Measurements from ENCODE around the gene TTC7B.

Gene TTC7B

GRCh38 chr14:90580377-90581335 lies 235.6 kb downstream of the TTC7B start:
- Histone ChIP-seq H3K9me3 (no peaks in the 10 kb centered on the region), H3K36me3 (peaks cover 6% of the 10 kb centered on the region; the same call in 1 of the 2 replicates), H3K4me3 (ENCODE audit: low read depth, low read length) (no peak overlapping the region), H3K4me1 (peaks cover 3% of the 10 kb centered on the region; the same call in 1 of the 2 replicates), H3K27me3 (no peaks in the 10 kb centered on the region)
- TF ChIP-seq CTCF (IDR thresholded peaks at IDR 0.05; ENCODE audit: low read depth, low read length): no peak
- peak; percentile 60 for DNase-seq

GRCh38 chr14:90579816-90580215 lies 236.4 kb downstream of the TTC7B start:
- TF ChIP-seq CTCF (IDR thresholded peaks at IDR 0.05; ENCODE audit: low read depth, low read length): no peak
- Histone ChIP-seq H3K27me3 (no peaks in the 10 kb centered on the region), H3K36me3 (peaks cover 6% of the 10 kb centered on the region; the same call in 1 of the 2 replicates), H3K4me3 (ENCODE audit: low read depth, low read length) (no peak overlapping the region), H3K4me1 (peaks cover 5% of the 10 kb centered on the region), H3K9me3 (no peaks in the 10 kb centered on the region)
- no peak for DNase-seq

DNA sequence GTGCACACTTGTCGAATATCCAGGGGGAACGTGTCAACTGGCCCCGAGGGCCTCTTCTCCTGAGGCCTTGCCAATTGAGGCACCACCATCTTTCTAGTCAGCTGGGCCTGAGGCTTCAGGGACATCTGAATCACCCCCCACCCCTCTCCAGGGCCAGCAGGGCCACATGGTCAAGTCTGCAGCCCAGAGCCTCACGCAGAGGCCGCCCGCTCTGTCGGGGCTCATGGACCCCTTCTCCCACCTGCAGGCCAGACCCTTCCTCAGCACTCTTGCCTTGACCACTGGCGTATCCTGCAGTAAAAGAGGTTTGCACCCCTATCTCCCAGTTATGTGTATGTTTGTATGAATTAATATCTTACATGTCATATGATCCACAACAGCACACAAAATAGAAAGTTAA lies 237.1 kb downstream of the TTC7B start:
- DNase-seq: no peak
- peaks cover 11% of the 10 kb centered on the region for H3K4me1 ChIP-seq
- H3K9me3 ChIP-seq: no peaks in the 10 kb centered on the region
- no peak overlapping the region for H3K4me3 ChIP-seq (ENCODE audit: low read depth, low read length)
- no peak for TF ChIP-seq CTCF (IDR thresholded peaks at IDR 0.05; ENCODE audit: low read depth, low read length)
- peaks cover 6% of the 10 kb centered on the region; the same call in 1 of the 2 replicates for H3K36me3 ChIP-seq
- H3K27me3 ChIP-seq: no peaks in the 10 kb centered on the region

GRCh38 chr14:90578283-90578985 lies 237.8 kb downstream of the TTC7B start:
- no peak for TF ChIP-seq CTCF (IDR thresholded peaks at IDR 0.05; ENCODE audit: low read depth, low read length)
- H3K4me3 ChIP-seq (ENCODE audit: low read depth, low read length): no peak overlapping the region
- DNase-seq: peak; percentile 36
- no peaks in the 10 kb centered on the region for H3K27me3 ChIP-seq
- peaks cover 17% of the 10 kb centered on the region for H3K4me1 ChIP-seq
- no peaks in the 10 kb centered on the region for H3K9me3 ChIP-seq
- peaks cover 6% of the 10 kb centered on the region; the same call in 1 of the 2 replicates for H3K36me3 ChIP-seq

DNA sequence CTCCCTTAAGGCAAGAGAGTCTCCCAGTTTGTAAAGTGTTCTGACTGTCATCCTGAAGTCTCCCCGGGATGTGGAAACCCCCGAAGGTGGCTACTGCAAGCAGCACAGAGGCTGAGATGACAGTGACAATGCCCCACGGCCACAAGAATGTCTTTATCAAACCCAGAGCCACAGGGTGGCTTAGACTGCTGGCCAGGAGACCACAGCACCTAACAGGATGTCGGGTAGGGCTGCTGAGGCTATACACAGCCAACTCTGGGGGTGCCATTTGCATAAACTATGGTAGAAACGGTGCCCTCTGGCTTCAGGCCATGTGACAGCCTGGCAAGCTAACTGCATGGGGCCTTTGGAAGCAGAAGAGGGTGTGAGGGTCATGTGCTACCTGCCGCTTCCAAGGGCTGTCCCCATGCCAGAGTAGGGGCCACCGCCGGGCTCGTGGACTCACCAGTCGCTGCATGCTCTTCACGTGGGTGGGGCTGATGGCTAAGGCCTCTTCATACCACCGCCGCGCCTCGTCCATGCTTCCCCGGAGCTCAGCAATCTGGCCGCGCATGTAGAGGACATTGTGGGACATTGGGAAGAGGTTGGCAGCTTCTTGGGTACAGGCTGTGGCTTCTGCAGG lies 238.5 kb downstream of the TTC7B start:
- Histone ChIP-seq H3K36me3 (peaks cover 6% of the 10 kb centered on the region; the same call in 1 of the 2 replicates), H3K9me3 (no peaks in the 10 kb centered on the region), H3K27me3 (no peaks in the 10 kb centered on the region), H3K4me1 (peaks cover 17% of the 10 kb centered on the region), H3K4me3 (ENCODE audit: low read depth, low read length) (no peak overlapping the region)
- DNase-seq: no peak
- TF ChIP-seq CTCF (IDR thresholded peaks at IDR 0.05; ENCODE audit: low read depth, low read length): no peak

All from BE2C (cell line).